GM18505 (cell line): ENCODE results near the gene XPA.

ENCODE experiments used
- ATAC-seq: cut with Tn5 transposase; IDR thresholded peaks from one replicate; pipeline ENCODE4 v1.9.1; 2021; ENCODE audit not compliant: unreplicated experiment
- POLR2A ChIP-seq: IDR thresholded peaks from 4 replicates; pipeline ENCODE4 v1.6.1; 2011; ENCODE audit warnings: borderline replicate concordance; ENCODE audit not compliant: insufficient read depth, insufficient read length; ENCODE audit errors: extremely low read depth

The XPA gene

GRCh38 chr9:97625620-97626019 is 71.5 kb downstream of the XPA start:
- no peak for TF ChIP-seq POLR2A
- no peak for ATAC-seq
